Measurements from ENCODE around the gene GCLC.
"Not testable (repeated sequence)": the region's sequence is repeated elsewhere in the genome, so short reads cannot be mapped to it uniquely, and the experiment has no call there.

The GCLC gene

GRCh38 chr6:53544470-53545308 is at the start of gene GCLC:
TSS of gene GCLC (minus strand) at chr6:53545101. CDS start at chr6:53544645, 456 bp downstream.
- peak; percentile 75 for DNase-seq (ENCODE audit: low read depth, low spot score)
- H3K27ac ChIP-seq: peak within 1 kb of the TSS; percentile 77

- H3K27ac ChIP-seq: no peak overlapping the region
- DNase-seq (ENCODE audit: low read depth, low spot score): no peak
Measured at GRCh38 chr6:53594596-53594995, 49.7 kb upstream of the GCLC start.

GRCh38 chr6:53593001-53593488 is 48.1 kb upstream of the GCLC start:
- H3K27ac ChIP-seq: peak overlapping the region; percentile 64
- DNase-seq (ENCODE audit: low read depth, low spot score): peak; percentile 57

- no peak for DNase-seq (ENCODE audit: low read depth, low spot score)
- peak overlapping the region; percentile 64 for H3K27ac ChIP-seq
Measured at GRCh38 chr6:53591873-53592272, 47.0 kb upstream of the GCLC start.

GRCh38 chr6:53588816-53589509 is 44.1 kb upstream of the GCLC start:
- H3K27ac ChIP-seq: no peak overlapping the region
- no peak for DNase-seq (ENCODE audit: low read depth, low spot score)

GRCh38 chr6:53587291-53587690 is 42.4 kb upstream of the GCLC start:
- no peak for DNase-seq (ENCODE audit: low read depth, low spot score)
- H3K27ac ChIP-seq: no peak overlapping the region

- no peak overlapping the region for H3K27ac ChIP-seq
- no peak for DNase-seq (ENCODE audit: low read depth, low spot score)
Measured at GRCh38 chr6:53585208-53585900, 40.5 kb upstream of the GCLC start.

GRCh38 chr6:53584726-53585125 is 39.8 kb upstream of the GCLC start:
- DNase-seq (ENCODE audit: low read depth, low spot score): no peak

GRCh38 chr6:53583451-53583850 is 38.5 kb upstream of the GCLC start:
- no peak for DNase-seq (ENCODE audit: low read depth, low spot score)

More at GRCh38 chr6:53584726-53585125, 39.8 kb upstream of the GCLC start:
- H3K27ac ChIP-seq: no peak overlapping the region

GRCh38 chr6:53582963-53583362 is 38.1 kb upstream of the GCLC start:
- no peak for DNase-seq (ENCODE audit: low read depth, low spot score)
- peak overlapping the region; percentile 17 for H3K27ac ChIP-seq

More at GRCh38 chr6:53583451-53583850, 38.5 kb upstream of the GCLC start:
- peak overlapping the region; percentile 17 for H3K27ac ChIP-seq

- H3K27ac ChIP-seq: no peak overlapping the region
- DNase-seq (ENCODE audit: low read depth, low spot score): no peak
Measured at GRCh38 chr6:53581856-53582255, 37.0 kb upstream of the GCLC start.

GRCh38 chr6:53581173-53581773 is 36.4 kb upstream of the GCLC start:
- peak overlapping the region; percentile 14 for H3K27ac ChIP-seq
- no peak for DNase-seq (ENCODE audit: low read depth, low spot score)

GRCh38 chr6:53579338-53579737 is 34.4 kb upstream of the GCLC start:
- no peak overlapping the region for H3K27ac ChIP-seq
- no peak for DNase-seq (ENCODE audit: low read depth, low spot score)

- no peak for DNase-seq (ENCODE audit: low read depth, low spot score)
- H3K27ac ChIP-seq: no peak overlapping the region
Measured at GRCh38 chr6:53578371-53578770, 33.5 kb upstream of the GCLC start.

- no peak for DNase-seq (ENCODE audit: low read depth, low spot score)
- no peak overlapping the region for H3K27ac ChIP-seq
Measured at GRCh38 chr6:53573299-53573698, 28.4 kb upstream of the GCLC start.

GRCh38 chr6:53572379-53572778 is 27.5 kb upstream of the GCLC start:
- DNase-seq (ENCODE audit: low read depth, low spot score); H3K27ac ChIP-seq: not testable (repeated sequence)

- H3K27ac ChIP-seq: peak overlapping the region; percentile 62
- DNase-seq (ENCODE audit: low read depth, low spot score): no peak
Measured at GRCh38 chr6:53568776-53569616, 24.1 kb upstream of the GCLC start.

- DNase-seq (ENCODE audit: low read depth, low spot score): no peak
- peak overlapping the region; percentile 62 for H3K27ac ChIP-seq
Measured at GRCh38 chr6:53567701-53568100, 22.8 kb upstream of the GCLC start.

- peak overlapping the region; percentile 62 for H3K27ac ChIP-seq
- DNase-seq (ENCODE audit: low read depth, low spot score): no peak
Measured at GRCh38 chr6:53566755-53567154, 21.9 kb upstream of the GCLC start.
